IMR-90 (cell line): ENCODE data around the gene GFPT1. TPM values are rescaled to one million over a fixed set of nuclear protein-coding genes. Genes with fewer than 3 reads are reported as not detected.

Experiments used
- ATAC-seq: fragments of 200-7000 bp; cut with Tn5 transposase; 2 replicates; pipeline ENCODE4 v1.9.1; 2020; ENCODE audit warnings: low read depth, mild to moderate bottlenecking, moderate library complexity
- BruUV-seq: library from RNA; stranded (reverse); fragments of 400-500 nt; replicated peaks from 2 replicates; lab custom pipeline; 2021; lab: Mats Ljungman, UMichigan
- CTCF ChIA-PET: fragments of 300-600 bp; formaldehyde crosslinking; extraction: SDS; loops from one replicate; lab custom pipeline; 2021; ENCODE audit warnings: antibody characterized with exemption; lab: Yijun Ruan, JAX
- POLR2A ChIA-PET: fragments of 300-600 bp; sonication (Branson Sonifier 250); formaldehyde crosslinking; loops from one replicate; lab custom pipeline; 2022; ENCODE audit warnings: antibody characterized with exemption; ENCODE audit not compliant: unreplicated experiment; lab: Charles Lee
- DNase-seq: peaks from one replicate; pipeline ENCODE4 v3.0.0; 2013
- H2AFZ ChIP-seq: replicated peaks from 2 replicates; pipeline ENCODE3; 2013; ENCODE audit warnings: low read length, mild to moderate bottlenecking; ENCODE audit not compliant: poor library complexity
- H2AK5ac ChIP-seq: 2 replicates; pipeline ENCODE4 v1.6.1; 2013; ENCODE audit warnings: low read depth, low read length, inconsistent platforms
- H2AK9ac ChIP-seq: replicated peaks from 2 replicates; pipeline ENCODE3; 2013; ENCODE audit warnings: mild to moderate bottlenecking, low read depth, low read length, moderate library complexity; ENCODE audit not compliant: poor library complexity
- H2BK120ac ChIP-seq: 2 replicates; pipeline ENCODE4 v1.6.1; 2013; ENCODE audit warnings: low read depth, low read length, inconsistent platforms
- H2BK15ac ChIP-seq: 3 replicates; pipeline ENCODE4 v1.6.1; 2013; ENCODE audit warnings: low read depth, low read length, inconsistent platforms
- H2BK20ac ChIP-seq: 2 replicates; pipeline ENCODE4 v1.6.1; 2013; ENCODE audit warnings: low read depth, mild to moderate bottlenecking, inconsistent platforms, low read length, moderate library complexity
- H2BK5ac ChIP-seq: 2 replicates; pipeline ENCODE4 v1.6.1; 2013; ENCODE audit warnings: mild to moderate bottlenecking, low read depth, low read length, inconsistent platforms; ENCODE audit not compliant: poor library complexity, severe bottlenecking
- H3K14ac ChIP-seq: replicated peaks from 2 replicates; pipeline ENCODE4 v1.6.1; 2013; ENCODE audit warnings: low read depth, low read length, inconsistent platforms
- H3K18ac ChIP-seq: 2 replicates; pipeline ENCODE4 v1.6.1; 2013; ENCODE audit warnings: low read depth, low read length, control low read depth
- H3K23ac ChIP-seq: 2 replicates; pipeline ENCODE4 v1.6.1; 2013; ENCODE audit warnings: low read depth, low read length, inconsistent platforms
- H3K27ac ChIP-seq: 2 replicates; pipeline ENCODE4 v1.5.1; 2013; ENCODE audit warnings: mild to moderate bottlenecking, control low read depth, low read length; ENCODE audit not compliant: insufficient read depth
- H3K27me3 ChIP-seq: 2 replicates; pipeline ENCODE4 v1.6.1; 2013; ENCODE audit warnings: low read length; ENCODE audit not compliant: control insufficient read depth, insufficient read depth
- H3K36me3 ChIP-seq: 2 replicates; pipeline ENCODE4 v1.6.1; 2013; ENCODE audit warnings: low read length, mixed read lengths; ENCODE audit not compliant: control insufficient read depth, insufficient read depth
- H3K4ac ChIP-seq: 2 replicates; pipeline ENCODE4 v1.6.1; 2013; ENCODE audit warnings: low read depth, low read length, inconsistent platforms
- H3K4me1 ChIP-seq: 2 replicates; pipeline ENCODE4 v1.6.1; 2013; ENCODE audit warnings: low read length, mixed read lengths; ENCODE audit not compliant: control insufficient read depth, insufficient read depth
- H3K4me2 ChIP-seq: 2 replicates; pipeline ENCODE4 v1.6.1; 2013; ENCODE audit warnings: low read depth, mild to moderate bottlenecking, control low read depth, low read length, moderate library complexity
- H3K4me3 ChIP-seq: 2 replicates; pipeline ENCODE4 v1.5.1; 2013; ENCODE audit warnings: low read depth, mild to moderate bottlenecking, control low read depth, low read length, moderate library complexity; ENCODE audit not compliant: insufficient read depth
- H3K56ac ChIP-seq: 2 replicates; pipeline ENCODE4 v1.6.1; 2013; ENCODE audit warnings: low read length, inconsistent platforms; ENCODE audit not compliant: insufficient read depth; ENCODE audit errors: extremely low read depth
- H3K79me1 ChIP-seq, 2 experiments: 2 replicates each; pipeline ENCODE4 v1.6.1; 2013; ENCODE audit warnings: low read length in 2 of 2, inconsistent platforms in 1 of 2, low read depth in 1 of 2
- H3K9ac ChIP-seq: 2 replicates; pipeline ENCODE4 v1.6.1; 2013; ENCODE audit warnings: low read depth, low read length, control low read depth
- H3K9me1 ChIP-seq: 2 replicates; pipeline ENCODE4 v1.6.1; 2013; ENCODE audit warnings: low read length, inconsistent platforms; ENCODE audit not compliant: insufficient read depth
- H3K9me3 ChIP-seq: 2 replicates; pipeline ENCODE4 v1.6.1; 2013; ENCODE audit warnings: low read length; ENCODE audit not compliant: control insufficient read depth, insufficient read depth
- H4K20me1 ChIP-seq: 2 replicates; pipeline ENCODE4 v1.6.1; 2013; ENCODE audit warnings: low read length, inconsistent platforms; ENCODE audit not compliant: insufficient read depth
- H4K5ac ChIP-seq: 2 replicates; pipeline ENCODE4 v1.6.1; 2013; ENCODE audit warnings: mild to moderate bottlenecking, low read depth, low read length, control low read depth
- H4K8ac ChIP-seq, 2 experiments: 2 replicates each; pipeline ENCODE4 v1.6.1; 2013; ENCODE audit warnings: low read depth in 2 of 2, low read length in 2 of 2, control low read depth in 1 of 2, inconsistent platforms in 1 of 2
- H4K91ac ChIP-seq: 2 replicates; pipeline ENCODE4 v1.6.1; 2013; ENCODE audit warnings: low read depth, low read length, inconsistent platforms; ENCODE audit not compliant: insufficient read depth
- MAFK ChIP-seq: IDR thresholded peaks from 2 replicates; pipeline ENCODE4 v1.6.1; 2012; ENCODE audit warnings: low read depth, low read length, improper control_type of control experiment
- dilution Hi-C: fragments of 300-500 bp; cut with HindIII; formaldehyde crosslinking; loops from one replicate; pipeline ENCODE4 v1.14.3; 2018; ENCODE audit warnings: low sequenced_read_pairs; ENCODE audit not compliant: unreplicated experiment
- in situ Hi-C: fragments of 300-500 bp; cut with MboI; formaldehyde crosslinking; loops from 3 replicates; pipeline ENCODE4 v1.14.3; 2019; ENCODE audit warnings: low sequenced_read_pairs, inconsistent platforms, mixed read lengths
- intact Hi-C: fragments of 100-400 bp; cut with micrococcal nuclease; formaldehyde crosslinking; loops from 2 replicates; pipeline ENCODE4 v1.10.0; 2022
- polyA plus RNA-seq, 3 experiments: library from polyadenylated mRNA; depleted of rRNA; stranded (reverse); fragments of >200 nt; gene quantifications; 2 replicates each; pipeline ENCODE4 v1.2.3, GENCODE V29; 2012; ENCODE audit warnings: low replicate concordance in 1 of 3
- total RNA-seq: library from RNA; depleted of rRNA; stranded (reverse); fragments of >200 nt; gene quantifications from 2 replicates; pipeline ENCODE4 v1.2.3, GENCODE V29; 2012

Gene GFPT1
- total and polyA plus RNA-seq, 2 of the 4 experiments (the other 2 are of a cell fraction): 23.5 to 52.9 TPM

- Histone ChIP-seq H3K27ac (peak overlapping the region; percentile 53; the same call in 1 of the 2 replicates), H3K23ac (peak overlapping the region; percentile 64; the same call in 1 of the 2 replicates), H2BK120ac (peak overlapping the region; percentile 79), H3K9me3 (no peaks in the 10 kb centered on the region), H2BK20ac (peak overlapping the region; percentile 79), H3K4me3 (no peak overlapping the region), H2AK9ac (no peak overlapping the region), H3K4me2 (no peak overlapping the region), H3K9me1 (peaks cover 11% of the 10 kb centered on the region), H2AFZ (peak overlapping the region; percentile 71), H3K36me3 (no peaks in the 10 kb centered on the region), H2BK5ac (peak overlapping the region; percentile 55), H4K20me1 (no peaks in the 10 kb centered on the region), H4K5ac (peak overlapping the region; percentile 45), H3K79me1 (no peaks in the 10 kb centered on the region; a peak in 1 of 4 replicates), H3K4ac (peak overlapping the region; percentile 46; the same call in 1 of the 2 replicates), H3K9ac (no peak overlapping the region), H3K56ac (no peak overlapping the region), H3K27me3 (no peaks in the 10 kb centered on the region), H4K91ac (peak overlapping the region; percentile 58; the same call in 1 of the 2 replicates), H3K4me1 (peaks cover 10% of the 10 kb centered on the region), H3K18ac (peak overlapping the region; percentile 62; the same call in 1 of the 2 replicates), H2BK15ac (0 out of 3 replicates have a peak overlapping the region, but pooled peaks have one; percentile 45), H4K8ac (peak overlapping the region in 1 of 2 experiments; percentile 79; a peak in 2 of 4 replicates), H2AK5ac (no peak overlapping the region), H3K14ac (peak overlapping the region; percentile 71)
- intact Hi-C loops: no loop called here
- ChIA-PET CTCF (no interaction called here), POLR2A (no interaction called here)
- ATAC-seq: peak; percentile 78
- dilution Hi-C loops: no loop called here
- no peak for TF ChIP-seq MAFK
- BruUV-seq: no TSS peak
- in situ Hi-C loops: no loop called here
- DNase-seq: peak; percentile 86
Observed at GRCh38 chr2:69291004-69291650, 95.9 kb downstream of the GFPT1 start.
